Spleen (tissue), 11 donors: ENCODE results near the gene FHIT. TPM values are rescaled to one million over a fixed set of nuclear protein-coding genes. Genes with fewer than 3 reads are reported as not detected.
"Not testable (repeated sequence)": the region's sequence is repeated elsewhere in the genome, so short reads cannot be mapped to it uniquely, and the experiment has no call there.

ENCODE experiments used
- DNase-seq: peaks from one replicate; pipeline ENCODE4 v3.0.0-alpha.2; 2020
- H3K27ac ChIP-seq, 8 donors: fragments of 200-600 bp; sonication (generic) in 7 of 8; 1 replicate in 4 of 8; 2 replicates in 4 of 8; pipeline versions ENCODE4 v1.5.0 to v1.8.0; 2016 to 2021; ENCODE audit warnings: inconsistent platforms in 4 of 8, mild to moderate bottlenecking in 4 of 8, moderate library complexity in 1 of 8
- H3K27me3 ChIP-seq, 7 donors: fragments of 200-600 bp; sonication (generic) in 6 of 7; replicated peaks in 1 of 7; 1 replicate in 4 of 7; 2 replicates in 3 of 7; pipeline versions ENCODE4 v1.5.0 to v1.8.0; 2016 to 2021; ENCODE audit warnings: inconsistent platforms in 3 of 7, mild to moderate bottlenecking in 1 of 7
- H3K36me3 ChIP-seq, 6 donors: fragments of 200-600 bp; sonication (generic) in 5 of 6; 1 replicate in 4 of 6; 2 replicates in 2 of 6; pipeline versions ENCODE4 v1.5.0 to v1.8.0; 2016 to 2021; ENCODE audit warnings: inconsistent platforms in 2 of 6
- H3K4me1 ChIP-seq, 6 donors: fragments of 200-600 bp; sonication (generic) in 5 of 6; 1 replicate in 3 of 6; 2 replicates in 3 of 6; pipeline versions ENCODE4 v1.5.0 to v1.8.0; 2016 to 2021; ENCODE audit warnings: inconsistent platforms in 3 of 6
- H3K4me3 ChIP-seq, 8 donors: fragments of 200-600 bp; sonication (generic) in 7 of 8; 1 replicate in 4 of 8; 2 replicates in 4 of 8; pipeline versions ENCODE4 v1.5.0 to v1.8.0; 2016 to 2021; ENCODE audit warnings: inconsistent platforms in 4 of 8, mild to moderate bottlenecking in 4 of 8, moderate library complexity in 2 of 8
- H3K9me3 ChIP-seq, 8 donors: fragments of 200-600 bp; sonication (generic) in 7 of 8; 1 replicate in 4 of 8; 2 replicates in 4 of 8; pipeline versions ENCODE4 v1.5.0 to v1.8.0; 2016 to 2021; ENCODE audit warnings: inconsistent platforms in 4 of 8
- CTCF ChIP-seq, 11 experiments: fragments of 200-600 bp in 7 of 11; fragments of 450-650 bp in 4 of 11; sonication (generic) in 4 of 11; IDR thresholded peaks in 8 of 11; conservative IDR thresholded peaks in 3 of 11; 1 replicate in 7 of 11; 2 replicates in 4 of 11; pipeline versions ENCODE4 v1.4.0 to v1.8.0; 2016 to 2021; ENCODE audit warnings: antibody characterized with exemption in 11 of 11, inconsistent platforms in 4 of 11, mild to moderate bottlenecking in 1 of 11
- POLR2A ChIP-seq, 3 donors: fragments of 450-650 bp; IDR thresholded peaks; one replicate each; pipeline ENCODE4 v1.5.1; 2017; ENCODE audit warnings: antibody characterized with exemption in 3 of 3, mild to moderate bottlenecking in 1 of 3
- POLR2AphosphoS5 ChIP-seq, 3 donors: sonication (generic); formaldehyde crosslinking; IDR thresholded peaks; one replicate each; pipeline ENCODE4 v1.5.1; 2017; ENCODE audit warnings: antibody characterized with exemption in 3 of 3
- WGBS, 5 donors: extraction: QIAGEN DNeasy Blood & Tissue Kit in 3 of 5; methylation state at CpG; one replicate each; pipeline versions ENCODE4 v1.1.5 to v1.1.7; 2013 to 2018; 5-methylcytosine and 5-hydroxymethylcytosine counted together
- intact Hi-C: fragments of 100-400 bp; cut with DNase I; formaldehyde crosslinking; loops from one replicate; pipeline ENCODE4 v1.15.0; 2023; ENCODE audit warnings: low total_unique reads
- polyA plus RNA-seq, 3 donors: library from polyadenylated mRNA; stranded (reverse); fragments of 200-250 nt; gene quantifications; one replicate each; pipeline ENCODE4 v1.2.1, GENCODE V29; 2013
- total RNA-seq, 7 donors: library from RNA; depleted of rRNA in 3 of 7; stranded (reverse); fragments of >200 nt in 3 of 7; fragmentation: NEBNext Ultra II Directional in 4 of 7; extraction: Animal tissue kit (Norgen Biotek cat#: 25700) in 4 of 7; gene quantifications; one replicate each; pipeline versions ENCODE4 v1.1.0 to v1.2.1, GENCODE V29; 2016 to 2021
- donor health status: healthy with polysubstance abuse.
- donor health status: DM: no; HTN: no; CAD: no; lungs with moderate emphysema.
- donor health status: DM: no; HTN: no; CAD: no.
- donor health status: Bipolar disorder and iron deficiency.
- donor health status: healthy.
- donor health status: DM: no; HTN: no; CAD: no.
- donor health status: DM: yes; HTN: yes; CAD: no.

FHIT gene
- total and polyA plus RNA-seq, 10 donors, result 4.1 to 23.1 (median 12.2) TPM

GRCh38 chr3:61223451-61223850, 27.8 kb downstream of the FHIT start:
- H3K4me1 ChIP-seq, result no peaks in the 10 kb centered on the region
- H3K4me3 ChIP-seq, result no peak overlapping the region
- H3K27me3 ChIP-seq, result no peaks in the 10 kb centered on the region
- H3K9me3 ChIP-seq, result no peaks in the 10 kb centered on the region
- TF ChIP-seq POLR2AphosphoS5 (IDR thresholded peaks at IDR 0.05), result no peak
- TF ChIP-seq CTCF (IDR thresholded peaks at IDR 0.05 in 8 of 11, conservative IDR thresholded peaks at IDR 0.05 in 3 of 11), result no peak
- TF ChIP-seq POLR2A (IDR thresholded peaks at IDR 0.05), result no peak
- intact Hi-C loops, result no loop called here
- DNase-seq, result no peak
- 69 to 88% (median 84%) methylated on average over 2 of the region's 2 CpGs for WGBS, 5 donors
- H3K27ac ChIP-seq, result no peak overlapping the region
- H3K36me3 ChIP-seq, result no peaks in the 10 kb centered on the region

- Histone ChIP-seq H3K27ac (no peak overlapping the region), H3K27me3 (no peaks in the 10 kb centered on the region), H3K4me3 (no peak overlapping the region), H3K36me3 (no peaks in the 10 kb centered on the region), H3K4me1 (no peaks in the 10 kb centered on the region), H3K9me3 (peaks cover 0 to 3% (median under 1%) of the 10 kb centered on the region in 8 donors)
- DNase-seq, result no peak
- TF ChIP-seq POLR2A (IDR thresholded peaks at IDR 0.05), result no peak
- no peak for TF ChIP-seq CTCF (IDR thresholded peaks at IDR 0.05 in 8 of 11, conservative IDR thresholded peaks at IDR 0.05 in 3 of 11)
- TF ChIP-seq POLR2AphosphoS5 (IDR thresholded peaks at IDR 0.05), result no peak
- intact Hi-C loops, result no loop called here
- 81 to 96% (median 93%) methylated on average over 7 of the region's 7 CpGs for WGBS, 5 donors
Observed at GRCh38 chr3:61222467-61222866, 28.8 kb downstream of the FHIT start.

- no peak for TF ChIP-seq POLR2AphosphoS5 (IDR thresholded peaks at IDR 0.05)
- no peak for TF ChIP-seq CTCF (IDR thresholded peaks at IDR 0.05 in 8 of 11, conservative IDR thresholded peaks at IDR 0.05 in 3 of 11)
- TF ChIP-seq POLR2A (IDR thresholded peaks at IDR 0.05), result no peak
- Histone ChIP-seq H3K9me3 (peaks cover 0 to 8% (median 6%) of the 10 kb centered on the region in 8 donors), H3K4me1 (no peaks in the 10 kb centered on the region), H3K27me3 (no peaks in the 10 kb centered on the region), H3K36me3 (no peaks in the 10 kb centered on the region), H3K27ac (no peak overlapping the region), H3K4me3 (no peak overlapping the region)
- no peak for DNase-seq
- WGBS, 5 donors, result 57 to 84% (median 81%) methylated on average over 6 of the region's 6 CpGs
- intact Hi-C loops, result no loop called here
Observed at GRCh38 chr3:61221759-61222362, 29.4 kb downstream of the FHIT start.

- no peak for TF ChIP-seq POLR2A (IDR thresholded peaks at IDR 0.05)
- TF ChIP-seq POLR2AphosphoS5 (IDR thresholded peaks at IDR 0.05), result no peak
- TF ChIP-seq CTCF (IDR thresholded peaks at IDR 0.05 in 8 of 11, conservative IDR thresholded peaks at IDR 0.05 in 3 of 11), result no peak
- DNase-seq, result no peak
- no peak overlapping the region for H3K4me3 ChIP-seq
Observed at GRCh38 chr3:61218504-61218903, 32.7 kb downstream of the FHIT start.

GRCh38 chr3:61216171-61216570, 35.1 kb downstream of the FHIT start:
- H3K4me1 ChIP-seq, H3K4me3 ChIP-seq, H3K27me3 ChIP-seq, H3K27ac ChIP-seq, DNase-seq, H3K36me3 ChIP-seq, intact Hi-C loops: not testable (repeated sequence)
- H3K9me3 ChIP-seq, result peaks cover 0 to 13% (median 6%) of the 10 kb centered on the region in 8 donors
- 92 to 97% (median 96%) methylated on average over 3 of the region's 3 CpGs for WGBS, 5 donors

More at GRCh38 chr3:61218504-61218903, 32.7 kb downstream of the FHIT start:
- intact Hi-C loops, result no loop called here
- H3K27me3 ChIP-seq, result no peaks in the 10 kb centered on the region
- no peaks in the 10 kb centered on the region for H3K36me3 ChIP-seq
- 86 to 96% (median 89%) methylated on average over 4 of the region's 4 CpGs for WGBS, 5 donors
- H3K4me1 ChIP-seq, result no peaks in the 10 kb centered on the region
- peaks cover 0 to 13% (median 6%) of the 10 kb centered on the region in 8 donors for H3K9me3 ChIP-seq
- no peak overlapping the region for H3K27ac ChIP-seq
